GM23338 (cell line): ENCODE data around the gene CATSPER3. TPM values are rescaled to one million over a fixed set of nuclear protein-coding genes. Genes with fewer than 3 reads are reported as not detected.

ENCODE experiments used
- ATAC-seq: fragments of 200-7000 bp; cut with Tn5 transposase; 3 replicates; pipeline ENCODE4 v1.9.1; 2020
- DNase-seq: peaks from one replicate; pipeline ENCODE4 v3.0.0-alpha.2; 2015; ENCODE audit warnings: low spot score
- H2AFZ ChIP-seq: fragments of 200-600 bp; sonication (generic); 2 replicates; pipeline ENCODE4 v1.8.0; 2016; ENCODE audit warnings: antibody characterized with exemption, mild to moderate bottlenecking, moderate library complexity
- H3F3A ChIP-seq: fragments of 200-600 bp; sonication (generic); replicated peaks from 2 replicates; pipeline ENCODE4 v1.8.0; 2017; ENCODE audit warnings: antibody characterized with exemption, mixed run types, low read depth
- H3K27ac ChIP-seq: fragments of 200-600 bp; sonication (generic); 2 replicates; pipeline ENCODE4 v1.6.1; 2016; ENCODE audit warnings: low read depth
- H3K27me3 ChIP-seq: fragments of 200-600 bp; sonication (generic); 2 replicates; pipeline ENCODE4 v1.8.0; 2016; ENCODE audit warnings: mild to moderate bottlenecking, mixed run types, moderate library complexity; ENCODE audit not compliant: insufficient read depth
- H3K36me3 ChIP-seq: fragments of 200-600 bp; sonication (generic); 2 replicates; pipeline ENCODE4 v1.8.0; 2016; ENCODE audit warnings: mild to moderate bottlenecking; ENCODE audit not compliant: insufficient read depth
- H3K4me1 ChIP-seq: fragments of 200-600 bp; sonication (generic); 2 replicates; pipeline ENCODE4 v1.8.0; 2016; ENCODE audit warnings: mild to moderate bottlenecking, moderate library complexity; ENCODE audit not compliant: insufficient read depth
- H3K4me2 ChIP-seq: fragments of 200-600 bp; sonication (generic); 2 replicates; pipeline ENCODE4 v1.7.1; 2017; ENCODE audit warnings: mixed run types
- H3K4me3 ChIP-seq: fragments of 200-600 bp; sonication (generic); 2 replicates; pipeline ENCODE4 v1.6.1; 2016; ENCODE audit warnings: mixed run types
- H3K79me2 ChIP-seq: fragments of 200-600 bp; sonication (generic); replicated peaks from 2 replicates; pipeline ENCODE4 v1.8.0; 2017; ENCODE audit warnings: mild to moderate bottlenecking; ENCODE audit not compliant: insufficient read depth
- H3K9me2 ChIP-seq: fragments of 200-600 bp; sonication (generic); 2 replicates; pipeline ENCODE4 v1.8.0; 2017; ENCODE audit not compliant: insufficient read depth
- H4K20me1 ChIP-seq: fragments of 200-600 bp; sonication (generic); replicated peaks from 2 replicates; pipeline ENCODE4 v1.8.0; 2017; ENCODE audit warnings: mild to moderate bottlenecking; ENCODE audit not compliant: insufficient read depth
- H3K27ac Mint-ChIP-seq: 2 replicates; pipeline ENCODE4 v1.8.0; 2020; ENCODE audit warnings: inconsistent platforms, mild to moderate bottlenecking, moderate library complexity, mixed read lengths
- H3K27me3 Mint-ChIP-seq: 3 replicates; pipeline ENCODE4 v1.8.0; 2022; ENCODE audit warnings: low read depth, mild to moderate bottlenecking, moderate library complexity, mixed read lengths, inconsistent platforms; ENCODE audit not compliant: insufficient read depth, poor library complexity
- H3K36me3 Mint-ChIP-seq: 3 replicates; pipeline ENCODE4 v1.8.0; 2021; ENCODE audit warnings: low read depth, mild to moderate bottlenecking, inconsistent platforms, moderate library complexity, mixed read lengths
- H3K4me1 Mint-ChIP-seq: 3 replicates; pipeline ENCODE4 v1.8.0; 2020; ENCODE audit warnings: mild to moderate bottlenecking, inconsistent platforms, mixed read lengths
- H3K4me3 Mint-ChIP-seq: 3 replicates; pipeline ENCODE4 v1.8.0; 2021; ENCODE audit warnings: moderate library complexity, mild to moderate bottlenecking, inconsistent platforms, mixed read lengths
- H3K9me3 Mint-ChIP-seq: 3 replicates; pipeline ENCODE4 v1.8.0; 2020; ENCODE audit warnings: moderate library complexity, mild to moderate bottlenecking, inconsistent platforms, mixed read lengths
- CREB1 ChIP-seq: fragments of 250-450 bp; sonication (Bioruptor Pico); IDR thresholded peaks from 2 replicates; pipeline ENCODE4 v1.5.0; 2020; ENCODE audit warnings: low read depth, mild to moderate bottlenecking, moderate library complexity
- EZH2 ChIP-seq: fragments of 200-600 bp; sonication (generic); IDR thresholded peaks from one replicate; pipeline ENCODE4 v1.8.0; 2017; ENCODE audit warnings: antibody characterized with exemption, mild to moderate bottlenecking, low read depth; ENCODE audit not compliant: unreplicated experiment
- EZH2phosphoT487 ChIP-seq: fragments of 200-600 bp; sonication (generic); IDR thresholded peaks from one replicate; pipeline ENCODE4 v1.8.1; 2018; ENCODE audit warnings: antibody characterized with exemption; ENCODE audit not compliant: unreplicated experiment
- JUNB ChIP-seq: IDR thresholded peaks from one replicate; pipeline ENCODE4 v1.6.1; 2016; ENCODE audit warnings: antibody characterized with exemption; ENCODE audit not compliant: unreplicated experiment
- NANOG ChIP-seq: IDR thresholded peaks from 2 replicates; pipeline ENCODE4 v1.6.1; 2016; ENCODE audit warnings: antibody characterized with exemption, borderline replicate concordance
- POLR2AphosphoS5 ChIP-seq: IDR thresholded peaks from 2 replicates; pipeline ENCODE4 v1.6.1; 2016; ENCODE audit warnings: antibody characterized with exemption, low read depth
- STAT1 ChIP-seq: IDR thresholded peaks from one replicate; pipeline ENCODE4 v1.6.1; 2016; ENCODE audit warnings: antibody characterized with exemption; ENCODE audit not compliant: unreplicated experiment
- ZNF114 ChIP-seq: fragments of 250-450 bp; sonication (Bioruptor Pico); IDR thresholded peaks from 2 replicates; pipeline ENCODE4 v1.5.0; 2020; ENCODE audit warnings: mild to moderate bottlenecking, moderate library complexity
- ZNF331 ChIP-seq: fragments of 250-450 bp; sonication (Bioruptor Pico); IDR thresholded peaks from 2 replicates; pipeline ENCODE4 v1.5.0; 2020; ENCODE audit warnings: low read depth, mild to moderate bottlenecking, moderate library complexity
- polyA plus RNA-seq: library from polyadenylated mRNA; unstranded; fragments of >200 nt; fragmentation: Nextera tagmentation; extraction: Ambion mirVana; gene quantifications from 2 replicates; pipeline ENCODE4 v1.2.1, GENCODE V29; 2016
- total RNA-seq: library from RNA; depleted of rRNA; stranded (reverse); fragments of >200 nt; shearing (Covaris generic); gene quantifications from 2 replicates; pipeline ENCODE4 v1.2.3, GENCODE V29; 2014
- TF ChIP-seq, protein P1 (sequence below): IDR thresholded peaks from 2 replicates; pipeline ENCODE4 v1.6.1; 2016; ENCODE audit warnings: antibody characterized with exemption
- TF ChIP-seq, protein P2 (sequence below): fragments of 250-450 bp; sonication (Bioruptor Pico); IDR thresholded peaks from 2 replicates; pipeline ENCODE4 v1.5.0; 2020; ENCODE audit warnings: mild to moderate bottlenecking, moderate library complexity
- TF ChIP-seq, protein P3 (sequence below), 2 experiments: fragments of 200-600 bp in 1 of 2; sonication (generic) in 1 of 2; conservative IDR thresholded peaks; 2 replicates each; pipeline versions ENCODE4 v1.5.1 to v1.6.1; 2016 to 2017; ENCODE audit warnings: antibody characterized with exemption in 2 of 2, low read depth in 2 of 2, mild to moderate bottlenecking in 2 of 2, moderate library complexity in 1 of 2
- TF ChIP-seq, protein P4 (sequence below): IDR thresholded peaks from one replicate; pipeline ENCODE4 v1.6.1; 2018; ENCODE audit warnings: antibody characterized with exemption; ENCODE audit not compliant: unreplicated experiment

The CATSPER3 gene
- total and polyA plus RNA-seq, 2 experiments from 2014 or later, result 0.19 TPM; not detected in 1

DNA sequence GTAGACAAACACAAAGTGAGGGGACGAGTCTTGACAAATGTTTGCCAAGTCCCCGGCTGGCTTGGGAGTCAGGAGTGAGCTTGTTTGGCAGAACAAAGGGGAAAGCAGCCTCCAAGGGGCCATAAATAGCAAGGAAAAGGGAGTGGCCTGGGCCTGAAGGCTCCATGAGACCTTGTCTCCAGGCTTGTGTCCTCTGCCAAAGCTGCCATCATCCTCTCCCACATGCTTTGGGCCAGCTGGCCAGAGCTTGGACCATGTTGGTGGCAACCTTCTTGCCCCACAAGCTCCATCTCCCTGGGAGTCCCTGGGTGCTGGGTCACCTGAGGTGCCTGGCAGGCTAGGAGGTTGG lies 79.6 kb downstream of the CATSPER3 start:
- no peak overlapping the region for H2AFZ ChIP-seq
- no peak overlapping the region for H3K4me3 Mint-ChIP-seq
- no peak overlapping the region for H3K27ac ChIP-seq
- peaks cover 12% of the 10 kb centered on the region for H3K4me1 Mint-ChIP-seq
- H3K4me1 ChIP-seq, result no peaks in the 10 kb centered on the region
- no peaks in the 10 kb centered on the region; the same call in 2 of the 3 replicates for H3K9me3 Mint-ChIP-seq
- H3K27ac Mint-ChIP-seq, result no peak overlapping the region
- no peaks in the 10 kb centered on the region for H3K79me2 ChIP-seq
- no peak overlapping the region for H3K4me3 ChIP-seq
- no peaks in the 10 kb centered on the region for H3K9me2 ChIP-seq
- ATAC-seq (no peak), DNase-seq (no peak)
- H3K36me3 Mint-ChIP-seq, result no peaks in the 10 kb centered on the region
- H3K4me2 ChIP-seq, result no peak overlapping the region
- TF ChIP-seq EZH2phosphoT487 (no peak), ZNF331 (CRISPR knock-in tag) (no peak), CREB1 (no peak), ZNF114 (no peak), NANOG (no peak), STAT1 (no peak), JUNB (no peak), POLR2AphosphoS5 (no peak), EZH2 (no peak)
- TF ChIP-seq, protein P1, sequence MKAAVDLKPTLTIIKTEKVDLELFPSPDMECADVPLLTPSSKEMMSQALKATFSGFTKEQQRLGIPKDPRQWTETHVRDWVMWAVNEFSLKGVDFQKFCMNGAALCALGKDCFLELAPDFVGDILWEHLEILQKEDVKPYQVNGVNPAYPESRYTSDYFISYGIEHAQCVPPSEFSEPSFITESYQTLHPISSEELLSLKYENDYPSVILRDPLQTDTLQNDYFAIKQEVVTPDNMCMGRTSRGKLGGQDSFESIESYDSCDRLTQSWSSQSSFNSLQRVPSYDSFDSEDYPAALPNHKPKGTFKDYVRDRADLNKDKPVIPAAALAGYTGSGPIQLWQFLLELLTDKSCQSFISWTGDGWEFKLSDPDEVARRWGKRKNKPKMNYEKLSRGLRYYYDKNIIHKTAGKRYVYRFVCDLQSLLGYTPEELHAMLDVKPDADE, result no peak
- TF ChIP-seq, protein P2, sequence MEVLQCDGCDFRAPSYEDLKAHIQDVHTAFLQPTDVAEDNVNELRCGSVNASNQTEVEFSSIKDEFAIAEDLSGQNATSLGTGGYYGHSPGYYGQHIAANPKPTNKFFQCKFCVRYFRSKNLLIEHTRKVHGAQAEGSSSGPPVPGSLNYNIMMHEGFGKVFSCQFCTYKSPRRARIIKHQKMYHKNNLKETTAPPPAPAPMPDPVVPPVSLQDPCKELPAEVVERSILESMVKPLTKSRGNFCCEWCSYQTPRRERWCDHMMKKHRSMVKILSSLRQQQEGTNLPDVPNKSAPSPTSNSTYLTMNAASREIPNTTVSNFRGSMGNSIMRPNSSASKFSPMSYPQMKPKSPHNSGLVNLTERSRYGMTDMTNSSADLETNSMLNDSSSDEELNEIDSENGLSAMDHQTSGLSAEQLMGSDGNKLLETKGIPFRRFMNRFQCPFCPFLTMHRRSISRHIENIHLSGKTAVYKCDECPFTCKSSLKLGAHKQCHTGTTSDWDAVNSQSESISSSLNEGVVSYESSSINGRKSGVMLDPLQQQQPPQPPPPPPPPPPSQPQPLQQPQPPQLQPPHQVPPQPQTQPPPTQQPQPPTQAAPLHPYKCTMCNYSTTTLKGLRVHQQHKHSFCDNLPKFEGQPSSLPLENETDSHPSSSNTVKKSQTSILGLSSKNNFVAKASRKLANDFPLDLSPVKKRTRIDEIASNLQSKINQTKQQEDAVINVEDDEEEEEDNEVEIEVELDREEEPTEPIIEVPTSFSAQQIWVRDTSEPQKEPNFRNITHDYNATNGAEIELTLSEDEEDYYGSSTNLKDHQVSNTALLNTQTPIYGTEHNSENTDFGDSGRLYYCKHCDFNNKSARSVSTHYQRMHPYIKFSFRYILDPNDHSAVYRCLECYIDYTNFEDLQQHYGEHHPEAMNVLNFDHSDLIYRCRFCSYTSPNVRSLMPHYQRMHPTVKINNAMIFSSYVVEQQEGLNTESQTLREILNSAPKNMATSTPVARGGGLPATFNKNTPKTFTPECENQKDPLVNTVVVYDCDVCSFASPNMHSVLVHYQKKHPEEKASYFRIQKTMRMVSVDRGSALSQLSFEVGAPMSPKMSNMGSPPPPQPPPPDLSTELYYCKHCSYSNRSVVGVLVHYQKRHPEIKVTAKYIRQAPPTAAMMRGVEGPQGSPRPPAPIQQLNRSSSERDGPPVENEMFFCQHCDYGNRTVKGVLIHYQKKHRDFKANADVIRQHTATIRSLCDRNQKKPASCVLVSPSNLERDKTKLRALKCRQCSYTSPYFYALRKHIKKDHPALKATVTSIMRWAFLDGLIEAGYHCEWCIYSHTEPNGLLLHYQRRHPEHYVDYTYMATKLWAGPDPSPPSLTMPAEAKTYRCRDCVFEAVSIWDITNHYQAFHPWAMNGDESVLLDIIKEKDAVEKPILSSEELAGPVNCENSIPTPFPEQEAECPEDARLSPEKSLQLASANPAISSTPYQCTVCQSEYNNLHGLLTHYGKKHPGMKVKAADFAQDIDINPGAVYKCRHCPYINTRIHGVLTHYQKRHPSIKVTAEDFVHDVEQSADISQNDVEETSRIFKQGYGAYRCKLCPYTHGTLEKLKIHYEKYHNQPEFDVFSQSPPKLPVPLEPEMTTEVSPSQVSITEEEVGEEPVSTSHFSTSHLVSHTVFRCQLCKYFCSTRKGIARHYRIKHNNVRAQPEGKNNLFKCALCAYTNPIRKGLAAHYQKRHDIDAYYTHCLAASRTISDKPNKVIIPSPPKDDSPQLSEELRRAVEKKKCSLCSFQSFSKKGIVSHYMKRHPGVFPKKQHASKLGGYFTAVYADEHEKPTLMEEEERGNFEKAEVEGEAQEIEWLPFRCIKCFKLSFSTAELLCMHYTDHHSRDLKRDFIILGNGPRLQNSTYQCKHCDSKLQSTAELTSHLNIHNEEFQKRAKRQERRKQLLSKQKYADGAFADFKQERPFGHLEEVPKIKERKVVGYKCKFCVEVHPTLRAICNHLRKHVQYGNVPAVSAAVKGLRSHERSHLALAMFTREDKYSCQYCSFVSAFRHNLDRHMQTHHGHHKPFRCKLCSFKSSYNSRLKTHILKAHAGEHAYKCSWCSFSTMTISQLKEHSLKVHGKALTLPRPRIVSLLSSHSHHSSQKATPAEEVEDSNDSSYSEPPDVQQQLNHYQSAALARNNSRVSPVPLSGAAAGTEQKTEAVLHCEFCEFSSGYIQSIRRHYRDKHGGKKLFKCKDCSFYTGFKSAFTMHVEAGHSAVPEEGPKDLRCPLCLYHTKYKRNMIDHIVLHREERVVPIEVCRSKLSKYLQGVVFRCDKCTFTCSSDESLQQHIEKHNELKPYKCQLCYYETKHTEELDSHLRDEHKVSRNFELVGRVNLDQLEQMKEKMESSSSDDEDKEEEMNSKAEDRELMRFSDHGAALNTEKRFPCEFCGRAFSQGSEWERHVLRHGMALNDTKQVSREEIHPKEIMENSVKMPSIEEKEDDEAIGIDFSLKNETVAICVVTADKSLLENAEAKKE (CRISPR knock-in tag), result no peak
- TF ChIP-seq, protein P3, sequence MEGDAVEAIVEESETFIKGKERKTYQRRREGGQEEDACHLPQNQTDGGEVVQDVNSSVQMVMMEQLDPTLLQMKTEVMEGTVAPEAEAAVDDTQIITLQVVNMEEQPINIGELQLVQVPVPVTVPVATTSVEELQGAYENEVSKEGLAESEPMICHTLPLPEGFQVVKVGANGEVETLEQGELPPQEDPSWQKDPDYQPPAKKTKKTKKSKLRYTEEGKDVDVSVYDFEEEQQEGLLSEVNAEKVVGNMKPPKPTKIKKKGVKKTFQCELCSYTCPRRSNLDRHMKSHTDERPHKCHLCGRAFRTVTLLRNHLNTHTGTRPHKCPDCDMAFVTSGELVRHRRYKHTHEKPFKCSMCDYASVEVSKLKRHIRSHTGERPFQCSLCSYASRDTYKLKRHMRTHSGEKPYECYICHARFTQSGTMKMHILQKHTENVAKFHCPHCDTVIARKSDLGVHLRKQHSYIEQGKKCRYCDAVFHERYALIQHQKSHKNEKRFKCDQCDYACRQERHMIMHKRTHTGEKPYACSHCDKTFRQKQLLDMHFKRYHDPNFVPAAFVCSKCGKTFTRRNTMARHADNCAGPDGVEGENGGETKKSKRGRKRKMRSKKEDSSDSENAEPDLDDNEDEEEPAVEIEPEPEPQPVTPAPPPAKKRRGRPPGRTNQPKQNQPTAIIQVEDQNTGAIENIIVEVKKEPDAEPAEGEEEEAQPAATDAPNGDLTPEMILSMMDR (conservative IDR thresholded peaks at IDR 0.05; ENCODE audit: low read depth in 2 of 2), result no peak
- TF ChIP-seq, protein P4, sequence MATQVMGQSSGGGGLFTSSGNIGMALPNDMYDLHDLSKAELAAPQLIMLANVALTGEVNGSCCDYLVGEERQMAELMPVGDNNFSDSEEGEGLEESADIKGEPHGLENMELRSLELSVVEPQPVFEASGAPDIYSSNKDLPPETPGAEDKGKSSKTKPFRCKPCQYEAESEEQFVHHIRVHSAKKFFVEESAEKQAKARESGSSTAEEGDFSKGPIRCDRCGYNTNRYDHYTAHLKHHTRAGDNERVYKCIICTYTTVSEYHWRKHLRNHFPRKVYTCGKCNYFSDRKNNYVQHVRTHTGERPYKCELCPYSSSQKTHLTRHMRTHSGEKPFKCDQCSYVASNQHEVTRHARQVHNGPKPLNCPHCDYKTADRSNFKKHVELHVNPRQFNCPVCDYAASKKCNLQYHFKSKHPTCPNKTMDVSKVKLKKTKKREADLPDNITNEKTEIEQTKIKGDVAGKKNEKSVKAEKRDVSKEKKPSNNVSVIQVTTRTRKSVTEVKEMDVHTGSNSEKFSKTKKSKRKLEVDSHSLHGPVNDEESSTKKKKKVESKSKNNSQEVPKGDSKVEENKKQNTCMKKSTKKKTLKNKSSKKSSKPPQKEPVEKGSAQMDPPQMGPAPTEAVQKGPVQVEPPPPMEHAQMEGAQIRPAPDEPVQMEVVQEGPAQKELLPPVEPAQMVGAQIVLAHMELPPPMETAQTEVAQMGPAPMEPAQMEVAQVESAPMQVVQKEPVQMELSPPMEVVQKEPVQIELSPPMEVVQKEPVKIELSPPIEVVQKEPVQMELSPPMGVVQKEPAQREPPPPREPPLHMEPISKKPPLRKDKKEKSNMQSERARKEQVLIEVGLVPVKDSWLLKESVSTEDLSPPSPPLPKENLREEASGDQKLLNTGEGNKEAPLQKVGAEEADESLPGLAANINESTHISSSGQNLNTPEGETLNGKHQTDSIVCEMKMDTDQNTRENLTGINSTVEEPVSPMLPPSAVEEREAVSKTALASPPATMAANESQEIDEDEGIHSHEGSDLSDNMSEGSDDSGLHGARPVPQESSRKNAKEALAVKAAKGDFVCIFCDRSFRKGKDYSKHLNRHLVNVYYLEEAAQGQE, result no peak
- no peaks in the 10 kb centered on the region for H3F3A ChIP-seq
- H3K27me3 Mint-ChIP-seq, result peaks cover 79% of the 10 kb centered on the region
- H3K36me3 ChIP-seq, result no peaks in the 10 kb centered on the region
- peaks cover 12% of the 10 kb centered on the region for H4K20me1 ChIP-seq
- H3K27me3 ChIP-seq, result peaks cover 97% of the 10 kb centered on the region
